ENCODE results near the gene C1R. TPM values are rescaled to one million over a fixed set of nuclear protein-coding genes. Genes with fewer than 3 reads are reported as not detected.

The C1R gene
- total and polyA plus RNA-seq, 2 of the 8 experiments (the other 6 are each of a cell fraction or from before 2014, with no cell fraction given), result 6.9 to 16.3 TPM

GRCh38 chr12:7141351-7142005 lies 49.2 kb upstream of the C1R start:
- no peak overlapping the region for H4K91ac ChIP-seq (replicated peaks; ENCODE audit: insufficient read length, low read length)
- no peaks in the 10 kb centered on the region for H3K79me1 ChIP-seq (ENCODE audit: low read depth, low read length)
- peaks cover 0 to 3% of the 10 kb centered on the region in 2 experiments; a peak in 1 of 4 replicates for H3K9me3 ChIP-seq (ENCODE audit: insufficient read depth in 2 of 2, low read depth in 1 of 2, low read length in 1 of 2)
- no peak overlapping the region for H2AK5ac ChIP-seq (ENCODE audit: low read depth, low read length)
- WGBS, 2 experiments (ENCODE audit: extremely low coverage in 1 of 2, insufficient coverage in 1 of 2, insufficient read length in 1 of 2, insufficient replicate concordance in 2 of 2, low coverage in 1 of 2, low lambda C conversion rate in 2 of 2, missing lambda C conversion rate in 1 of 2), result 89% methylated on average over 7 of the region's 7 CpGs; no CpG with 5 or more reads in 1 of the 2 experiments
- H3K23ac ChIP-seq (ENCODE audit: insufficient read length), result no peak overlapping the region
- no peaks in the 10 kb centered on the region for H3K27me3 ChIP-seq (replicated peaks in 1 of 4; ENCODE audit: control insufficient read depth in 3 of 4, extremely low read depth in 1 of 4, insufficient read depth in 3 of 4, low read length in 3 of 4)
- H3K56ac ChIP-seq (replicated peaks; ENCODE audit: insufficient read length, low read depth, low read length), result no peak overlapping the region
- H3K9ac ChIP-seq (replicated peaks in 1 of 4; ENCODE audit: extremely low read depth in 1 of 4, low read depth in 3 of 4, low read length in 3 of 4), result no peak overlapping the region
- H3K4me2 ChIP-seq (ENCODE audit: insufficient read depth in 1 of 2, low read depth in 2 of 2, low read length in 2 of 2), result no peak overlapping the region
- H3K36me3 ChIP-seq (ENCODE audit: control insufficient read depth in 2 of 4, insufficient read depth in 4 of 4, low read length in 3 of 4), result peaks cover 0 to 14% (median 3%) of the 10 kb centered on the region in 4 experiments; a peak in 6 of 8 replicates
- H3K23me2 ChIP-seq (ENCODE audit: low read depth, low read length), result no peaks in the 10 kb centered on the region
- H4K20me1 ChIP-seq (replicated peaks in 1 of 2; ENCODE audit: control insufficient read depth in 1 of 2, insufficient read depth in 2 of 2, low read length in 2 of 2), result no peaks in the 10 kb centered on the region
- no peaks in the 10 kb centered on the region for H3K4me1 ChIP-seq (replicated peaks in 1 of 4; ENCODE audit: control insufficient read depth in 3 of 4, insufficient read depth in 4 of 4, low read length in 3 of 4)
- no peak overlapping the region for H3K14ac ChIP-seq (ENCODE audit: insufficient read length)
- H4K8ac ChIP-seq (ENCODE audit: extremely low read depth, insufficient read depth, low read length), result no peak overlapping the region
- DNase-seq (ENCODE audit: low read depth in 1 of 2, low spot score in 2 of 2) (no peak), FAIRE-seq (no peak)
- ChIA-PET CTCF (ENCODE audit: partially characterized antibody) (interaction anchor here (0.6 to 9.8 kb wide), 25 partner anchors 11 to 807 kb away, joined by 3 to 151 read pairs (median 4); partner anchors contain the start of genes C1RL, C1S, CLSTN3 and PEX5), POLR2A (ENCODE audit: partially characterized antibody) (interaction anchor here (1.2 to 1.6 kb wide), 3 partner anchors 11 to 203 kb away, joined by 3 to 6 read pairs (median 5); partner anchors contain the start of genes CLSTN3 and RBP5)
- no peak overlapping the region for H2BK15ac ChIP-seq (ENCODE audit: low read length)
- no peak overlapping the region for H3K27ac ChIP-seq (ENCODE audit: low read depth, low read length)
- H2BK5ac ChIP-seq (ENCODE audit: low read depth, low read length), result 0 out of 2 replicates have a peak overlapping the region, but pooled peaks have one; percentile 52
- H2AFZ ChIP-seq (ENCODE audit: low read length), result no peak overlapping the region
- no peak overlapping the region for H3K4me3 ChIP-seq (ENCODE audit: extremely low read depth in 1 of 4, insufficient read depth in 2 of 4, low read depth in 3 of 4, low read length in 4 of 4)
- no peak overlapping the region for H2BK120ac ChIP-seq (replicated peaks; ENCODE audit: low read depth, low read length)
- H2BK20ac ChIP-seq (ENCODE audit: low read length), result no peak overlapping the region
- no peak overlapping the region for H4K5ac ChIP-seq (ENCODE audit: insufficient read length, low read depth, low read length)
- H3K79me2 ChIP-seq (ENCODE audit: control insufficient read depth in 1 of 2, insufficient read depth in 2 of 2, low read length in 2 of 2), result no peaks in the 10 kb centered on the region
- H2BK12ac ChIP-seq (ENCODE audit: low read depth, low read length), result no peak overlapping the region
- no peak overlapping the region for H3K4ac ChIP-seq (replicated peaks; ENCODE audit: insufficient read length, low read depth, low read length)
- H3K18ac ChIP-seq (ENCODE audit: extremely low read depth, low read length), result no peak overlapping the region
- TF ChIP-seq HDAC6 (IDR thresholded peaks at IDR 0.05; ENCODE audit: low read depth, low read length) (no peak), SAP30 (IDR thresholded peaks at IDR 0.05; ENCODE audit: insufficient read depth, insufficient replicate concordance, low read length) (no peak), CHD1 (IDR thresholded peaks at IDR 0.05; ENCODE audit: low read depth, low read length) (no peak), GTF2F1 (IDR thresholded peaks at IDR 0.05; ENCODE audit: borderline replicate concordance, low read depth, low read length) (no peak), TAF7 (optimal IDR thresholded peaks at IDR 0.05; ENCODE audit: borderline replicate concordance, low read depth, low read length) (no peak), SRF (IDR thresholded peaks at IDR 0.05; ENCODE audit: low read depth, low read length) (no peak), RXRA (IDR thresholded peaks at IDR 0.05; ENCODE audit: insufficient read depth, low read depth, low read length) (no peak), CTCF (IDR thresholded peaks at IDR 0.05; ENCODE audit: control extremely low read depth in 1 of 3, insufficient read depth in 1 of 3, low read depth in 1 of 3, low read length in 3 of 3) (no peak), ATF3 (IDR thresholded peaks at IDR 0.05; ENCODE audit: insufficient read depth, low read depth, low read length) (no peak)
